ENCODE data around the gene POLR1D. TPM values are rescaled to one million over a fixed set of nuclear protein-coding genes. Genes with fewer than 3 reads are reported as not detected.

Gene POLR1D
- total RNA-seq, 1 experiment from 2014 or later, result 198 TPM

- Mint-ChIP-seq H3K27ac (no peak overlapping the region), H3K4me1 (peaks cover 4% of the 10 kb centered on the region), H3K36me3 (no peaks in the 10 kb centered on the region), H3K4me3 (no peak overlapping the region), H3K9me3 (no peaks in the 10 kb centered on the region), H3K27me3 (ENCODE audit: low read depth) (no peaks in the 10 kb centered on the region)
- TF ChIP-seq ZNF232 (CRISPR knock-in tag; IDR thresholded peaks at IDR 0.05), result no peak
- ChIA-PET POLR2A (no interaction called here), CTCF (interaction anchor here (0.8 to 1.5 kb wide), 4 partner anchors 9 to 295 kb away, joined by 3 read pairs; no protein-coding TSS in a partner anchor)
- DNase-seq (ENCODE audit: low spot score), result no peak
- no peak for ATAC-seq
Measured at GRCh38 chr13:27658546-27658945, 36.9 kb downstream of the POLR1D start.

DNA sequence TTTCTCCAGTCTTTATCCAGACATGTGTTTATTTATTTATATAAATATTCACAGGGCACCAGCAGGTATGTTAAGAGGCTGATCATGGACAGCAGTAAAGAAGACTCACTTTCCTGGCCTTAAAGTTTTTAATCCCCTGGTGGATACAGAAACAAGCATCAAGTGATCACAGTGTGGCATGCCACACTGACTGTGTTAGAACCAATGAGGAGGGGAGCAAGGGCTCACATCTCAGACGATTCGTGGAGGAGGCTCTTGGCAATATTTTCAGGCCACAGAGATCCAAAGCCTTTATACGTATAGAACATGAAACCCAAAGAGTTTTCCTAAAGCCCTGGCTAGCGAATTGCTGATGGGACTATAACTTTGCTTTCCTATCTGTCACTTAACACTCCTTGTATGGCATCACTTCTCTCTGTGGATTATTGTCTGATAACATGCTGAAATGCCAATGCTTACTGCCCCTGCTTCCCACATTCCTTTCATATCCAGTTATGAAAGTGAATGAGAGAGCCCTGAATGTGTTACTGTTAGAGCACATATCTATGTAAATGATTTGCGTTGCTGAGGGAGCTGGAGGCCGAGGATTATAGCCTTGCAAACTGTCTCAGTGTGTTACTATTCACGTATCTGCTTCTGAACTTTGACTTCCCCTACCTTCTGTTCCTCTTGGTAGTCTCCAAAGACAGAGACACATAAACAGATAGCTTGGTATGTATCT, 37.6 kb downstream of the POLR1D start:
- H3K4me1 Mint-ChIP-seq, result peaks cover 11% of the 10 kb centered on the region
- no peak for DNase-seq (ENCODE audit: low spot score)
- ChIA-PET POLR2A (no interaction called here), CTCF (interaction anchor here (1.0 kb wide), 1 partner anchor 167 kb away, joined by 3 read pairs; no protein-coding TSS in a partner anchor)
- H3K36me3 Mint-ChIP-seq, result no peaks in the 10 kb centered on the region
- H3K9me3 Mint-ChIP-seq, result no peaks in the 10 kb centered on the region
- no peak for ATAC-seq
- no peaks in the 10 kb centered on the region for H3K27me3 Mint-ChIP-seq (ENCODE audit: low read depth)
- no peak for TF ChIP-seq CREB1 (CRISPR knock-in tag; IDR thresholded peaks at IDR 0.05)
- no peak for TF ChIP-seq JUN (CRISPR knock-in tag; IDR thresholded peaks at IDR 0.05)
- TF ChIP-seq, protein P1, sequence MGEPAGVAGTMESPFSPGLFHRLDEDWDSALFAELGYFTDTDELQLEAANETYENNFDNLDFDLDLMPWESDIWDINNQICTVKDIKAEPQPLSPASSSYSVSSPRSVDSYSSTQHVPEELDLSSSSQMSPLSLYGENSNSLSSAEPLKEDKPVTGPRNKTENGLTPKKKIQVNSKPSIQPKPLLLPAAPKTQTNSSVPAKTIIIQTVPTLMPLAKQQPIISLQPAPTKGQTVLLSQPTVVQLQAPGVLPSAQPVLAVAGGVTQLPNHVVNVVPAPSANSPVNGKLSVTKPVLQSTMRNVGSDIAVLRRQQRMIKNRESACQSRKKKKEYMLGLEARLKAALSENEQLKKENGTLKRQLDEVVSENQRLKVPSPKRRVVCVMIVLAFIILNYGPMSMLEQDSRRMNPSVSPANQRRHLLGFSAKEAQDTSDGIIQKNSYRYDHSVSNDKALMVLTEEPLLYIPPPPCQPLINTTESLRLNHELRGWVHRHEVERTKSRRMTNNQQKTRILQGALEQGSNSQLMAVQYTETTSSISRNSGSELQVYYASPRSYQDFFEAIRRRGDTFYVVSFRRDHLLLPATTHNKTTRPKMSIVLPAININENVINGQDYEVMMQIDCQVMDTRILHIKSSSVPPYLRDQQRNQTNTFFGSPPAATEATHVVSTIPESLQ (CRISPR knock-in tag; IDR thresholded peaks at IDR 0.05), result no peak
- no peak for TF ChIP-seq HMGXB4 (CRISPR knock-in tag; IDR thresholded peaks at IDR 0.05)
- no peak for TF ChIP-seq TEAD4 (CRISPR knock-in tag; IDR thresholded peaks at IDR 0.05)
- TF ChIP-seq, protein P2, sequence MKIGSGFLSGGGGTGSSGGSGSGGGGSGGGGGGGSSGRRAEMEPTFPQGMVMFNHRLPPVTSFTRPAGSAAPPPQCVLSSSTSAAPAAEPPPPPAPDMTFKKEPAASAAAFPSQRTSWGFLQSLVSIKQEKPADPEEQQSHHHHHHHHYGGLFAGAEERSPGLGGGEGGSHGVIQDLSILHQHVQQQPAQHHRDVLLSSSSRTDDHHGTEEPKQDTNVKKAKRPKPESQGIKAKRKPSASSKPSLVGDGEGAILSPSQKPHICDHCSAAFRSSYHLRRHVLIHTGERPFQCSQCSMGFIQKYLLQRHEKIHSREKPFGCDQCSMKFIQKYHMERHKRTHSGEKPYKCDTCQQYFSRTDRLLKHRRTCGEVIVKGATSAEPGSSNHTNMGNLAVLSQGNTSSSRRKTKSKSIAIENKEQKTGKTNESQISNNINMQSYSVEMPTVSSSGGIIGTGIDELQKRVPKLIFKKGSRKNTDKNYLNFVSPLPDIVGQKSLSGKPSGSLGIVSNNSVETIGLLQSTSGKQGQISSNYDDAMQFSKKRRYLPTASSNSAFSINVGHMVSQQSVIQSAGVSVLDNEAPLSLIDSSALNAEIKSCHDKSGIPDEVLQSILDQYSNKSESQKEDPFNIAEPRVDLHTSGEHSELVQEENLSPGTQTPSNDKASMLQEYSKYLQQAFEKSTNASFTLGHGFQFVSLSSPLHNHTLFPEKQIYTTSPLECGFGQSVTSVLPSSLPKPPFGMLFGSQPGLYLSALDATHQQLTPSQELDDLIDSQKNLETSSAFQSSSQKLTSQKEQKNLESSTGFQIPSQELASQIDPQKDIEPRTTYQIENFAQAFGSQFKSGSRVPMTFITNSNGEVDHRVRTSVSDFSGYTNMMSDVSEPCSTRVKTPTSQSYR (CRISPR knock-in tag; IDR thresholded peaks at IDR 0.05), result no peak
- TF ChIP-seq RORB (CRISPR knock-in tag; IDR thresholded peaks at IDR 0.05), result no peak
- TF ChIP-seq, protein P3, sequence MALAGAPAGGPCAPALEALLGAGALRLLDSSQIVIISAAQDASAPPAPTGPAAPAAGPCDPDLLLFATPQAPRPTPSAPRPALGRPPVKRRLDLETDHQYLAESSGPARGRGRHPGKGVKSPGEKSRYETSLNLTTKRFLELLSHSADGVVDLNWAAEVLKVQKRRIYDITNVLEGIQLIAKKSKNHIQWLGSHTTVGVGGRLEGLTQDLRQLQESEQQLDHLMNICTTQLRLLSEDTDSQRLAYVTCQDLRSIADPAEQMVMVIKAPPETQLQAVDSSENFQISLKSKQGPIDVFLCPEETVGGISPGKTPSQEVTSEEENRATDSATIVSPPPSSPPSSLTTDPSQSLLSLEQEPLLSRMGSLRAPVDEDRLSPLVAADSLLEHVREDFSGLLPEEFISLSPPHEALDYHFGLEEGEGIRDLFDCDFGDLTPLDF (CRISPR knock-in tag; IDR thresholded peaks at IDR 0.05), result no peak
- TF ChIP-seq, protein P4, sequence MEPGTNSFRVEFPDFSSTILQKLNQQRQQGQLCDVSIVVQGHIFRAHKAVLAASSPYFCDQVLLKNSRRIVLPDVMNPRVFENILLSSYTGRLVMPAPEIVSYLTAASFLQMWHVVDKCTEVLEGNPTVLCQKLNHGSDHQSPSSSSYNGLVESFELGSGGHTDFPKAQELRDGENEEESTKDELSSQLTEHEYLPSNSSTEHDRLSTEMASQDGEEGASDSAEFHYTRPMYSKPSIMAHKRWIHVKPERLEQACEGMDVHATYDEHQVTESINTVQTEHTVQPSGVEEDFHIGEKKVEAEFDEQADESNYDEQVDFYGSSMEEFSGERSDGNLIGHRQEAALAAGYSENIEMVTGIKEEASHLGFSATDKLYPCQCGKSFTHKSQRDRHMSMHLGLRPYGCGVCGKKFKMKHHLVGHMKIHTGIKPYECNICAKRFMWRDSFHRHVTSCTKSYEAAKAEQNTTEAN (CRISPR knock-in tag; IDR thresholded peaks at IDR 0.05), result no peak
- no peak for TF ChIP-seq CBFB (CRISPR knock-in tag; IDR thresholded peaks at IDR 0.05; ENCODE audit: low read depth)
- TF ChIP-seq, protein P5, sequence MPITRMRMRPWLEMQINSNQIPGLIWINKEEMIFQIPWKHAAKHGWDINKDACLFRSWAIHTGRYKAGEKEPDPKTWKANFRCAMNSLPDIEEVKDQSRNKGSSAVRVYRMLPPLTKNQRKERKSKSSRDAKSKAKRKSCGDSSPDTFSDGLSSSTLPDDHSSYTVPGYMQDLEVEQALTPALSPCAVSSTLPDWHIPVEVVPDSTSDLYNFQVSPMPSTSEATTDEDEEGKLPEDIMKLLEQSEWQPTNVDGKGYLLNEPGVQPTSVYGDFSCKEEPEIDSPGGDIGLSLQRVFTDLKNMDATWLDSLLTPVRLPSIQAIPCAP (CRISPR knock-in tag; IDR thresholded peaks at IDR 0.05), result no peak
- TF ChIP-seq, protein P6, sequence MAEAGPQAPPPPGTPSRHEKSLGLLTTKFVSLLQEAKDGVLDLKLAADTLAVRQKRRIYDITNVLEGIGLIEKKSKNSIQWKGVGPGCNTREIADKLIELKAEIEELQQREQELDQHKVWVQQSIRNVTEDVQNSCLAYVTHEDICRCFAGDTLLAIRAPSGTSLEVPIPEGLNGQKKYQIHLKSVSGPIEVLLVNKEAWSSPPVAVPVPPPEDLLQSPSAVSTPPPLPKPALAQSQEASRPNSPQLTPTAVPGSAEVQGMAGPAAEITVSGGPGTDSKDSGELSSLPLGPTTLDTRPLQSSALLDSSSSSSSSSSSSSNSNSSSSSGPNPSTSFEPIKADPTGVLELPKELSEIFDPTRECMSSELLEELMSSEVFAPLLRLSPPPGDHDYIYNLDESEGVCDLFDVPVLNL (CRISPR knock-in tag; IDR thresholded peaks at IDR 0.05; ENCODE audit: borderline replicate concordance, low read depth), result no peak
- no peak for TF ChIP-seq ATF3 (CRISPR knock-in tag; conservative IDR thresholded peaks at IDR 0.05)
- no peak overlapping the region for H3K27ac Mint-ChIP-seq
- H3K4me3 Mint-ChIP-seq, result no peak overlapping the region
